Activated CD4-positive, alpha-beta T cell treated with anti-CD3 and anti-CD28 coated beads for 36 hours (primary cell): ENCODE data around the gene SKAP1. TPM values are rescaled to one million over a fixed set of nuclear protein-coding genes. Genes with fewer than 3 reads are reported as not detected.
A peak's percentile ranks its signal among the peaks of the same experiment; 100 is the strongest.
"Not testable (repeated sequence)": the region's sequence is repeated elsewhere in the genome, so short reads cannot be mapped to it uniquely, and the experiment has no call there.

ENCODE experiments used
- ATAC-seq: fragments of 200-7000 bp; cut with Tn5 transposase; one replicate; pipeline ENCODE4 v1.10.0; 2021; ENCODE audit warnings: mild to moderate bottlenecking, moderate library complexity
- CTCF ChIA-PET: fragments of 350-600 bp; sonication (Branson Sonifier 250); formaldehyde crosslinking; loops from one replicate; lab custom pipeline; 2021; ENCODE audit warnings: antibody characterized with exemption; lab: Charles Lee
- POLR2A ChIA-PET: fragments of 350-600 bp; sonication (Branson Sonifier 250); formaldehyde crosslinking; loops from one replicate; lab custom pipeline; 2021; ENCODE audit warnings: antibody characterized with exemption, inconsistent platforms; lab: Charles Lee
- DNase-seq: peaks from one replicate; pipeline ENCODE4 v3.0.0-alpha.2; 2020
- H3K27ac Mint-ChIP-seq: one replicate; pipeline ENCODE4 v1.8.0; 2021; ENCODE audit warnings: mixed read lengths
- H3K27me3 Mint-ChIP-seq: one replicate; pipeline ENCODE4 v1.8.0; 2021; ENCODE audit warnings: mixed read lengths
- H3K36me3 Mint-ChIP-seq: one replicate; pipeline ENCODE4 v1.8.0; 2021; ENCODE audit warnings: low read depth, mixed read lengths
- H3K4me1 Mint-ChIP-seq: one replicate; pipeline ENCODE4 v1.8.0; 2021; ENCODE audit warnings: mixed read lengths
- H3K4me3 Mint-ChIP-seq: one replicate; pipeline ENCODE4 v1.8.0; 2021; ENCODE audit warnings: mild to moderate bottlenecking, moderate library complexity, mixed read lengths
- H3K9me3 Mint-ChIP-seq: one replicate; pipeline ENCODE4 v1.8.0; 2021; ENCODE audit warnings: low read depth, mixed read lengths
- intact Hi-C, 2 experiments: fragments of 100-400 bp; cut with DNase I in 1 of 2; cut with micrococcal nuclease in 1 of 2; formaldehyde crosslinking; loops; one replicate each; pipeline versions ENCODE4 v1.14.2 to v1.15.1; 2022 to 2024; cut with DNase I, micrococcal nuclease
- total RNA-seq, 2 experiments: library from RNA; stranded (reverse); gene quantifications; one replicate each; pipeline ENCODE4 v1.2.3, GENCODE V29; 2021

The SKAP1 gene
- total RNA-seq, 2 experiments from 2014 or later, result 76.1 to 109 TPM

GRCh38 chr17:48374650-48375230, 55.3 kb downstream of the SKAP1 start:
- DNase-seq (peak; percentile 42), ATAC-seq (peak; percentile 61)
- H3K36me3 Mint-ChIP-seq, result peaks cover 14% of the 10 kb centered on the region
- H3K4me1 Mint-ChIP-seq, result peaks cover 29% of the 10 kb centered on the region
- no peak overlapping the region for H3K4me3 Mint-ChIP-seq
- ChIA-PET POLR2A (no interaction called here), CTCF (interaction anchor here (0.7 to 2.6 kb wide), 8 partner anchors 8 to 81 kb away, joined by 3 to 11 read pairs (median 6); no protein-coding TSS in a partner anchor)
- intact Hi-C loops, result no loop called here
- no peaks in the 10 kb centered on the region for H3K9me3 Mint-ChIP-seq
- H3K27me3 Mint-ChIP-seq, result no peaks in the 10 kb centered on the region
- H3K27ac Mint-ChIP-seq, result no peak overlapping the region

GRCh38 chr17:48373883-48374282, 56.1 kb downstream of the SKAP1 start:
- ChIA-PET CTCF (interaction anchor here (0.7 to 1.1 kb wide), 2 partner anchors 403 to 836 kb away, joined by 3 to 5 read pairs; partner anchors contain the start of genes ABI3, CDK5RAP3 and GNGT2), POLR2A (no interaction called here)
- Mint-ChIP-seq H3K4me1 (peaks cover 29% of the 10 kb centered on the region), H3K27ac (no peak overlapping the region), H3K27me3 (no peaks in the 10 kb centered on the region), H3K36me3 (peaks cover 14% of the 10 kb centered on the region), H3K4me3 (no peak overlapping the region), H3K9me3 (no peaks in the 10 kb centered on the region)
- no peak for ATAC-seq
- intact Hi-C loops, result no loop called here
- DNase-seq, result no peak

GRCh38 chr17:48373130-48373830, 56.7 kb downstream of the SKAP1 start:
- no peaks in the 10 kb centered on the region for H3K27me3 Mint-ChIP-seq
- ChIA-PET CTCF (interaction anchor here (0.7 to 1.1 kb wide), 2 partner anchors 403 to 837 kb away, joined by 3 to 5 read pairs; partner anchors contain the start of genes ABI3, CDK5RAP3 and GNGT2), POLR2A (no interaction called here)
- H3K4me1 Mint-ChIP-seq, result peaks cover 29% of the 10 kb centered on the region
- H3K27ac Mint-ChIP-seq, result peak overlapping the region; percentile 23
- ATAC-seq (no peak), DNase-seq (no peak)
- peaks cover 17% of the 10 kb centered on the region for H3K36me3 Mint-ChIP-seq
- intact Hi-C loops, result no loop called here
- H3K4me3 Mint-ChIP-seq, result no peak overlapping the region
- no peaks in the 10 kb centered on the region for H3K9me3 Mint-ChIP-seq

- ChIA-PET CTCF (interaction anchor here (0.6 to 1.4 kb wide), 4 partner anchors 16 to 222 kb away, joined by 3 to 6 read pairs (median 3); no protein-coding TSS in a partner anchor), POLR2A (interaction anchor here (0.6 kb wide), 1 partner anchor 454 kb away, joined by 3 read pairs; no protein-coding TSS in a partner anchor)
- Mint-ChIP-seq H3K36me3 (peaks cover 29% of the 10 kb centered on the region), H3K4me1 (peaks cover 33% of the 10 kb centered on the region)
- H3K27ac Mint-ChIP-seq, ATAC-seq, DNase-seq, H3K4me3 Mint-ChIP-seq, H3K9me3 Mint-ChIP-seq, intact Hi-C loops, H3K27me3 Mint-ChIP-seq: not testable (repeated sequence)
Measured at GRCh38 chr17:48368967-48369366, 61.0 kb downstream of the SKAP1 start.

- ChIA-PET CTCF (interaction anchor here (0.6 to 1.4 kb wide), 5 partner anchors 11 to 222 kb away, joined by 3 to 6 read pairs (median 3); no protein-coding TSS in a partner anchor), POLR2A (interaction anchor here (0.6 kb wide), 1 partner anchor 454 kb away, joined by 3 read pairs; no protein-coding TSS in a partner anchor)
- H3K27ac Mint-ChIP-seq, result no peak overlapping the region
Measured at GRCh38 chr17:48368352-48368908, 61.6 kb downstream of the SKAP1 start.

GRCh38 chr17:48363161-48363560, 66.9 kb downstream of the SKAP1 start:
- H3K9me3 Mint-ChIP-seq, result no peaks in the 10 kb centered on the region
- peaks cover 22% of the 10 kb centered on the region for H3K36me3 Mint-ChIP-seq
- no peak overlapping the region for H3K4me3 Mint-ChIP-seq
- intact Hi-C loops, result no loop called here
- ChIA-PET POLR2A (interaction anchor here (0.6 kb wide), 1 partner anchor 251 kb away, joined by 8 read pairs; no protein-coding TSS in a partner anchor), CTCF (interaction anchor here (0.6 to 7.0 kb wide), 11 partner anchors 12 to 183 kb away, joined by 3 to 61 read pairs (median 3); no protein-coding TSS in a partner anchor)
- no peak for DNase-seq
- peak overlapping the region; percentile 53 for H3K27ac Mint-ChIP-seq
- H3K27me3 Mint-ChIP-seq, result no peaks in the 10 kb centered on the region
- H3K4me1 Mint-ChIP-seq, result peaks cover 20% of the 10 kb centered on the region
- no peak for ATAC-seq

More at GRCh38 chr17:48368352-48368908, 61.6 kb downstream of the SKAP1 start:
- H3K9me3 Mint-ChIP-seq, result no peaks in the 10 kb centered on the region
- no peak for ATAC-seq
- no peak for DNase-seq
- peaks cover 28% of the 10 kb centered on the region for H3K4me1 Mint-ChIP-seq
- intact Hi-C loops, result no loop called here
- H3K27me3 Mint-ChIP-seq, result no peaks in the 10 kb centered on the region
- H3K36me3 Mint-ChIP-seq, result peaks cover 31% of the 10 kb centered on the region
- no peak overlapping the region for H3K4me3 Mint-ChIP-seq

- POLR2A ChIA-PET, result interaction anchor here (0.6 kb wide), 1 partner anchor 461 kb away, joined by 3 read pairs; no protein-coding TSS in a partner anchor
- Mint-ChIP-seq H3K4me1 (peaks cover 18% of the 10 kb centered on the region), H3K36me3 (peaks cover 16% of the 10 kb centered on the region)
- ATAC-seq, H3K9me3 Mint-ChIP-seq, H3K27ac Mint-ChIP-seq, DNase-seq, intact Hi-C loops, H3K4me3 Mint-ChIP-seq, H3K27me3 Mint-ChIP-seq: not testable (repeated sequence)
- CTCF ChIA-PET, result interaction anchor here (0.9 to 7.0 kb wide), 5 partner anchors 10 to 53 kb away, joined by 3 to 61 read pairs (median 5); no protein-coding TSS in a partner anchor
Measured at GRCh38 chr17:48360861-48361633, 69.0 kb downstream of the SKAP1 start.

- Mint-ChIP-seq H3K27ac (no peak overlapping the region), H3K4me1 (peaks cover 12% of the 10 kb centered on the region), H3K9me3 (no peaks in the 10 kb centered on the region), H3K36me3 (peaks cover 3% of the 10 kb centered on the region), H3K4me3 (no peak overlapping the region), H3K27me3 (no peaks in the 10 kb centered on the region)
- intact Hi-C loops, result no loop called here
- POLR2A ChIA-PET, result no interaction called here
- DNase-seq (no peak), ATAC-seq (no peak)
- CTCF ChIA-PET, result interaction anchor here (1.0 to 1.7 kb wide), 4 partner anchors 8 to 20 kb away, joined by 3 to 4 read pairs (median 3); no protein-coding TSS in a partner anchor
Measured at GRCh38 chr17:48357779-48358602, 72.0 kb downstream of the SKAP1 start.

GRCh38 chr17:48356866-48357265, 73.1 kb downstream of the SKAP1 start:
- no peak for ATAC-seq
- Mint-ChIP-seq H3K4me3 (no peak overlapping the region), H3K9me3 (no peaks in the 10 kb centered on the region), H3K27me3 (no peaks in the 10 kb centered on the region), H3K27ac (no peak overlapping the region), H3K4me1 (peaks cover 17% of the 10 kb centered on the region), H3K36me3 (peaks cover 2% of the 10 kb centered on the region)
- ChIA-PET CTCF (interaction anchor here (0.6 to 1.3 kb wide), 4 partner anchors 10 to 1099 kb away, joined by 3 to 4 read pairs (median 4); no protein-coding TSS in a partner anchor), POLR2A (no interaction called here)
- intact Hi-C loops, result no loop called here
- DNase-seq, result no peak

- Mint-ChIP-seq H3K27me3 (no peaks in the 10 kb centered on the region), H3K4me1 (peaks cover 13% of the 10 kb centered on the region), H3K4me3 (no peak overlapping the region), H3K36me3 (peaks cover 10% of the 10 kb centered on the region), H3K27ac (no peak overlapping the region), H3K9me3 (no peaks in the 10 kb centered on the region)
- ChIA-PET POLR2A (interaction anchor here (0.6 to 0.8 kb wide), 2 partner anchors 180 to 238 kb away, joined by 3 read pairs; no protein-coding TSS in a partner anchor), CTCF (interaction anchor here (0.6 to 8.9 kb wide), 40 partner anchors 11 to 264 kb away, joined by 3 to 113 read pairs (median 4); partner anchors contain the start of gene HOXB5)
- ATAC-seq (peak; percentile 63), DNase-seq (peak; percentile 31)
- intact Hi-C loops, result loop anchor here in 1 of 2 experiments (1.0 kb wide), 1 partner anchor 105 kb away; no protein-coding TSS in a partner anchor
Measured at GRCh38 chr17:48352630-48353029, 77.4 kb downstream of the SKAP1 start.
